KMS-11 (cell line): ENCODE data around the gene PLEKHG5.

Experiments used
- H2AFZ ChIP-seq: fragments of 200-600 bp; sonication (generic); 2 replicates; pipeline ENCODE4 v1.6.1; 2016; ENCODE audit warnings: antibody characterized with exemption, mixed run types, low read depth
- H3K27ac ChIP-seq: fragments of 200-600 bp; sonication (generic); 2 replicates; pipeline ENCODE4 v1.6.1; 2016; ENCODE audit warnings: mild to moderate bottlenecking, mixed run types
- H3K27me3 ChIP-seq: fragments of 200-600 bp; sonication (generic); 2 replicates; pipeline ENCODE4 v1.6.1; 2017; ENCODE audit warnings: mild to moderate bottlenecking, low read depth, mixed run types, moderate library complexity; ENCODE audit not compliant: insufficient read depth
- H3K36me3 ChIP-seq: fragments of 200-600 bp; sonication (generic); 2 replicates; pipeline ENCODE4 v1.6.1; 2017; ENCODE audit warnings: mild to moderate bottlenecking, mixed run types; ENCODE audit not compliant: insufficient read depth
- H3K4me1 ChIP-seq: fragments of 200-600 bp; sonication (generic); 2 replicates; pipeline ENCODE4 v1.6.1; 2016; ENCODE audit warnings: mild to moderate bottlenecking, low read depth, mixed run types; ENCODE audit not compliant: poor library complexity, severe bottlenecking
- H3K4me2 ChIP-seq: fragments of 200-600 bp; sonication (generic); 2 replicates; pipeline ENCODE4 v1.7.0; 2016; ENCODE audit warnings: mild to moderate bottlenecking, mixed run types
- H3K4me3 ChIP-seq: fragments of 200-600 bp; sonication (generic); IDR thresholded peaks from 2 replicates; pipeline ENCODE4 v1.6.1; 2017; ENCODE audit warnings: low read depth, low read length, mixed read lengths; ENCODE audit not compliant: insufficient read depth
- H3K79me2 ChIP-seq: fragments of 200-600 bp; sonication (generic); 2 replicates; pipeline ENCODE4 v1.6.1; 2016; ENCODE audit warnings: low read depth, mixed run types; ENCODE audit not compliant: insufficient read depth
- H3K9ac ChIP-seq: fragments of 200-600 bp; sonication (generic); 2 replicates; pipeline ENCODE4 v1.6.1; 2016; ENCODE audit warnings: mild to moderate bottlenecking, mixed run types
- H4K20me1 ChIP-seq: fragments of 200-600 bp; sonication (generic); 2 replicates; pipeline ENCODE4 v1.6.1; 2016; ENCODE audit warnings: mild to moderate bottlenecking, mixed run types; ENCODE audit not compliant: insufficient read depth
- CTCF ChIP-seq: fragments of 200-600 bp; sonication (generic); conservative IDR thresholded peaks from 2 replicates; pipeline ENCODE4 v1.6.1; 2017; ENCODE audit warnings: low read depth, mild to moderate bottlenecking, antibody characterized with exemption, low read length, moderate library complexity, mixed read lengths

PLEKHG5 gene

GRCh38 chr1:6467744-6468688 is 23.5 kb downstream of the PLEKHG5 start:
- Histone ChIP-seq H3K4me2 (no peak overlapping the region), H3K27ac (no peak overlapping the region), H3K79me2 (no peaks in the 10 kb centered on the region), H3K27me3 (peaks cover 33% of the 10 kb centered on the region), H3K9ac (no peak overlapping the region), H3K4me1 (peaks cover 8% of the 10 kb centered on the region), H3K36me3 (no peaks in the 10 kb centered on the region), H2AFZ (no peak overlapping the region), H4K20me1 (no peaks in the 10 kb centered on the region), H3K4me3 (no peak overlapping the region)
- no peak for TF ChIP-seq CTCF

- no peak for TF ChIP-seq CTCF
- no peaks in the 10 kb centered on the region for H4K20me1 ChIP-seq
Measured at GRCh38 chr1:6467224-6467623, 24.2 kb downstream of the PLEKHG5 start.

GRCh38 chr1:6466751-6467150 is 24.7 kb downstream of the PLEKHG5 start:
- H3K27ac ChIP-seq = no peak overlapping the region
- no peaks in the 10 kb centered on the region for H3K79me2 ChIP-seq
- peaks cover 33% of the 10 kb centered on the region for H3K27me3 ChIP-seq
- H3K4me1 ChIP-seq = peaks cover under 1% of the 10 kb centered on the region
- H4K20me1 ChIP-seq = no peaks in the 10 kb centered on the region
- no peak overlapping the region for H3K4me2 ChIP-seq
- H3K9ac ChIP-seq = no peak overlapping the region
- no peak overlapping the region for H2AFZ ChIP-seq
- no peak overlapping the region for H3K4me3 ChIP-seq
- H3K36me3 ChIP-seq = no peaks in the 10 kb centered on the region
- no peak for TF ChIP-seq CTCF

More at GRCh38 chr1:6467224-6467623, 24.2 kb downstream of the PLEKHG5 start:
- Histone ChIP-seq H3K4me2 (no peak overlapping the region), H3K36me3 (no peaks in the 10 kb centered on the region), H3K9ac (no peak overlapping the region), H3K27me3 (peaks cover 33% of the 10 kb centered on the region), H3K79me2 (no peaks in the 10 kb centered on the region), H3K27ac (no peak overlapping the region), H3K4me3 (no peak overlapping the region), H2AFZ (no peak overlapping the region), H3K4me1 (peaks cover 5% of the 10 kb centered on the region)

- H4K20me1 ChIP-seq = no peaks in the 10 kb centered on the region
- no peak within 1 kb of the TSS for H3K4me3 ChIP-seq
- no peak for TF ChIP-seq CTCF
- no peak within 1 kb of the TSS for H2AFZ ChIP-seq
- H3K4me1 ChIP-seq = no peaks in the 10 kb centered on the region
- H3K79me2 ChIP-seq = no peaks in the 10 kb centered on the region
- no peak within 1 kb of the TSS for H3K4me2 ChIP-seq
- H3K27me3 ChIP-seq = peaks cover 34% of the 10 kb centered on the region
- no peak within 1 kb of the TSS for H3K9ac ChIP-seq
- H3K27ac ChIP-seq = no peak within 1 kb of the TSS
- H3K36me3 ChIP-seq = no peaks in the 10 kb centered on the region
Measured at GRCh38 chr1:6466023-6466422, 25.4 kb downstream of the PLEKHG5 start, which contains the start of gene TNFRSF25. Gene TNFRSF25 (minus strand): TSS chr1:6466173. CDS start chr1:6466107, 66 bp downstream.
